ENCODE measurements around the gene MRPS18A.

DNA sequence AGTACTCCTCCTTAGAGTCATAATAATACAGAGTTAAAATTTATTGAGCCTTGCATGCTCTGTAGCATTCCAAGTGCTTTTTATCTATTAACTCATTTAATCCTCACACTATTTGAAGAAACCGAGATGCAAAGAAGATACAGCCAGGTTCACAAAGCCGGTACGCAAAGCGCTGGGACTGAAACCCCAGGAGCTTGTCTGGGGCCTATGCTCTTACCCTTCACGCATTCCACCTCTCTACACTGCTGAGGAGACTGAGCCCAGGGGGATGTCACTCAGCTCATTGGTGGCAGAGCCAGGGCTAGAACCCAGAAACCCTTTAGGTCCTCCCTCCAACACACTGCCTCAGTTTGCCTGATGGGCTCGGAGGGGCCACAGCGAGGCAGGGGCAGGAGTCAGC is 19.7 kb upstream of the MRPS18A start:
- TF ChIP-seq, protein P1, sequence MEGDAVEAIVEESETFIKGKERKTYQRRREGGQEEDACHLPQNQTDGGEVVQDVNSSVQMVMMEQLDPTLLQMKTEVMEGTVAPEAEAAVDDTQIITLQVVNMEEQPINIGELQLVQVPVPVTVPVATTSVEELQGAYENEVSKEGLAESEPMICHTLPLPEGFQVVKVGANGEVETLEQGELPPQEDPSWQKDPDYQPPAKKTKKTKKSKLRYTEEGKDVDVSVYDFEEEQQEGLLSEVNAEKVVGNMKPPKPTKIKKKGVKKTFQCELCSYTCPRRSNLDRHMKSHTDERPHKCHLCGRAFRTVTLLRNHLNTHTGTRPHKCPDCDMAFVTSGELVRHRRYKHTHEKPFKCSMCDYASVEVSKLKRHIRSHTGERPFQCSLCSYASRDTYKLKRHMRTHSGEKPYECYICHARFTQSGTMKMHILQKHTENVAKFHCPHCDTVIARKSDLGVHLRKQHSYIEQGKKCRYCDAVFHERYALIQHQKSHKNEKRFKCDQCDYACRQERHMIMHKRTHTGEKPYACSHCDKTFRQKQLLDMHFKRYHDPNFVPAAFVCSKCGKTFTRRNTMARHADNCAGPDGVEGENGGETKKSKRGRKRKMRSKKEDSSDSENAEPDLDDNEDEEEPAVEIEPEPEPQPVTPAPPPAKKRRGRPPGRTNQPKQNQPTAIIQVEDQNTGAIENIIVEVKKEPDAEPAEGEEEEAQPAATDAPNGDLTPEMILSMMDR (IDR thresholded peaks at IDR 0.05 in 4 of 5, conservative IDR thresholded peaks at IDR 0.05 in 1 of 5), result no peak
- no peak for TF ChIP-seq POLR2A (IDR thresholded peaks at IDR 0.05)
